HepG2 (cell line): Measurements from ENCODE around the gene RNASE13. TPM values are rescaled to one million over a fixed set of nuclear protein-coding genes. Genes with fewer than 3 reads are reported as not detected.
A peak's percentile ranks its signal among the peaks of the same experiment; 100 is the strongest.

ENCODE experiments used
- ADNP ChIP-seq: sonication (generic); formaldehyde crosslinking; IDR thresholded peaks from 2 replicates; pipeline ENCODE4 v1.4.0; 2020; ENCODE audit warnings: missing genetic modification reagents
- HMG20B ChIP-seq: conservative IDR thresholded peaks from 2 replicates; pipeline ENCODE4 v1.6.1; 2016; ENCODE audit warnings: missing genetic modification reagents, missing compliant biosample characterization
- JUND ChIP-seq: sonication (generic); formaldehyde crosslinking; IDR thresholded peaks from 2 replicates; pipeline ENCODE4 v1.8.0; 2022; ENCODE audit warnings: mild to moderate bottlenecking, missing genetic modification reagents
- KIAA2018 ChIP-seq: sonication (generic); formaldehyde crosslinking; IDR thresholded peaks from 2 replicates; pipeline ENCODE4 v1.5.0; 2020; ENCODE audit warnings: mild to moderate bottlenecking, missing genetic modification reagents, borderline replicate concordance
- KLF9 ChIP-seq: IDR thresholded peaks from 2 replicates; pipeline ENCODE4 v1.6.1; 2016; ENCODE audit warnings: low read depth
- PAXIP1 ChIP-seq: sonication (generic); formaldehyde crosslinking; conservative IDR thresholded peaks from 2 replicates; pipeline ENCODE4 v1.4.0; 2020; ENCODE audit warnings: mild to moderate bottlenecking, missing genetic modification reagents, moderate library complexity
- TEAD2 ChIP-seq: sonication (generic); formaldehyde crosslinking; IDR thresholded peaks from 2 replicates; pipeline ENCODE4 v1.9.0; 2021; ENCODE audit warnings: missing genetic modification reagents
- ZBTB46 ChIP-seq: sonication (generic); formaldehyde crosslinking; IDR thresholded peaks from 2 replicates; pipeline ENCODE4 v1.4.0; 2020; ENCODE audit warnings: mild to moderate bottlenecking, missing genetic modification reagents, borderline replicate concordance
- ZEB1 ChIP-seq: IDR thresholded peaks from 2 replicates; pipeline ENCODE4 v1.6.1; 2012; ENCODE audit warnings: mild to moderate bottlenecking, low read depth, inconsistent platforms; ENCODE audit not compliant: insufficient replicate concordance
- ZNF512B ChIP-seq: sonication (generic); formaldehyde crosslinking; IDR thresholded peaks from 2 replicates; pipeline ENCODE4 v1.5.1; 2020; ENCODE audit warnings: missing genetic modification reagents, mild to moderate bottlenecking, borderline replicate concordance
- ZNF615 ChIP-seq: sonication (generic); formaldehyde crosslinking; IDR thresholded peaks from 2 replicates; pipeline ENCODE4 v1.5.0; 2020; ENCODE audit warnings: mild to moderate bottlenecking, missing genetic modification reagents, borderline replicate concordance
- ZNF75D ChIP-seq: sonication (generic); formaldehyde crosslinking; IDR thresholded peaks from 2 replicates; pipeline ENCODE4 v1.8.1; 2023; ENCODE audit warnings: missing genetic modification reagents, mild to moderate bottlenecking, borderline replicate concordance
- ZNF792 ChIP-seq: IDR thresholded peaks from 2 replicates; pipeline ENCODE4 v1.6.1; 2016
- polyA plus RNA-seq, 8 experiments: library from polyadenylated mRNA; depleted of rRNA in 3 of 8; stranded (reverse) in 7 of 8; unstranded in 1 of 8; fragments of >200 nt; fragmentation: Illumina TruSeq in 4 of 8; extraction: Trizol in 4 of 8; gene quantifications; 2 replicates each; pipeline versions ENCODE4 v1.2.1 to v1.2.3, GENCODE V29; 2011 to 2016; ENCODE audit warnings: low read depth in 4 of 8, missing spikeins in 1 of 8, mixed read lengths in 1 of 8; ENCODE audit not compliant: insufficient read depth in 1 of 8
- total RNA-seq, 5 experiments: library from RNA; depleted of rRNA; stranded (reverse); fragments of >200 nt; fragmentation: Illumina TruSeq; extraction: Trizol; gene quantifications; 2 replicates each; pipeline ENCODE4 v1.2.3, GENCODE V29; 2016; ENCODE audit warnings: low read depth in 1 of 5

The RNASE13 gene
- total and polyA plus RNA-seq, 2 of the 13 experiments (the other 11 are each of a cell fraction or from before 2014, with no cell fraction given) = 1.0 TPM; not detected in 1

GRCh38 chr14:21043974-21044618, 9.5 kb upstream of the RNASE13 start (continued):
- no peak for TF ChIP-seq KIAA2018 (CRISPR knock-in tag)
- TF ChIP-seq JUND (CRISPR knock-in tag) = no peak
- TF ChIP-seq ZNF615 (CRISPR knock-in tag) = no peak
- 0 out of 2 replicates have a peak, but pooled peaks have one; percentile 15 for TF ChIP-seq KLF9 (CRISPR knock-in tag)
- no peak for TF ChIP-seq HMG20B (CRISPR knock-in tag)
- no peak for TF ChIP-seq ZNF512B (CRISPR knock-in tag)
- TF ChIP-seq ZBTB46 (CRISPR knock-in tag) = no peak
- peak; percentile 73 for TF ChIP-seq PAXIP1 (CRISPR knock-in tag)
- no peak for TF ChIP-seq ZEB1
- TF ChIP-seq ADNP (CRISPR knock-in tag) = peak; percentile 87; the same call in 1 of the 2 replicates
- TF ChIP-seq TEAD2 (CRISPR knock-in tag) = no peak
- no peak for TF ChIP-seq ZNF792 (CRISPR knock-in tag)
- TF ChIP-seq ZNF75D = no peak
